Muscle layer of colon (tissue), 2 donors: ENCODE data around the gene NECTIN4.
"Not testable (repeated sequence)": the region's sequence is repeated elsewhere in the genome, so short reads cannot be mapped to it uniquely, and the experiment has no call there.

Experiments
- H3K27ac ChIP-seq: one replicate; pipeline ENCODE4 v1.7.0; 2013; ENCODE audit warnings: low read depth, mild to moderate bottlenecking, low read length, moderate library complexity
- H3K27me3 ChIP-seq, 2 donors: one replicate each; pipeline ENCODE4 v1.7.0; 2013; ENCODE audit warnings: low read length in 2 of 2, mild to moderate bottlenecking in 2 of 2; ENCODE audit not compliant: insufficient read depth in 2 of 2, control insufficient read depth in 1 of 2
- H3K36me3 ChIP-seq: one replicate; pipeline ENCODE4 v1.7.0; 2013; ENCODE audit warnings: mild to moderate bottlenecking, low read length; ENCODE audit not compliant: insufficient read depth
- H3K4me1 ChIP-seq: one replicate; pipeline ENCODE4 v1.7.0; 2013; ENCODE audit warnings: mild to moderate bottlenecking, low read length; ENCODE audit not compliant: insufficient read depth
- H3K4me3 ChIP-seq, 2 donors: one replicate each; pipeline ENCODE4 v1.7.0; 2013; ENCODE audit warnings: low read length in 2 of 2, low read depth in 1 of 2, mild to moderate bottlenecking in 1 of 2, moderate library complexity in 1 of 2
- H3K9ac ChIP-seq: one replicate; pipeline ENCODE4 v1.7.0; 2013; ENCODE audit warnings: low read length
- H3K9me3 ChIP-seq: one replicate; pipeline ENCODE4 v1.7.0; 2013; ENCODE audit warnings: mild to moderate bottlenecking, low read length
- donor health status: abdominal sarcoma.
- donor health status: Adenocarcinoma of cecum.

NECTIN4 gene

DNA sequence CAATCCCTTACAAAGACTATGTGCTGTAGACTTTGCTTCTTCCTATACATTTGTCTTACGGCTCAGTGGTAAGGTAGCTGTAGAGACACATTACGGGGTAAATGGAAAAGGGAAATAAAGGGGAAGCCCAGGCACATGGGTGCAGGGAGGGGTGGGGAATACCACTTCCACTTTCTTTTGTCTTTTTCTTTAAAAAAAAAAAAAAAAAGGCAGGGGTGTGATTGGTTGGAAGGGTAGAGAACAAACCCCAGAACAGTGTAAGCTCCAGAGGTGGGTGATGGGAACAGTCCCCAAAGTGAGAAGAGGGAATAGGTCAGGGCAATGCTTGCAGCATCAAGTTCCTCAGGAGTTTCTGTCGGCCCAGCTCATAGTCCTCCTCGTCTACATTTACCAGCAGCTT lies 32.5 kb upstream of the NECTIN4 start:
- no peak overlapping the region for H3K9ac ChIP-seq
- peaks cover 52% of the 10 kb centered on the region for H3K36me3 ChIP-seq
- no peaks in the 10 kb centered on the region for H3K27me3 ChIP-seq
- H3K4me3 ChIP-seq: no peak overlapping the region
- H3K9me3 ChIP-seq: no peaks in the 10 kb centered on the region
- no peak overlapping the region for H3K27ac ChIP-seq
- peaks cover 28% of the 10 kb centered on the region for H3K4me1 ChIP-seq

GRCh38 chr1:161121042-161121650 lies 31.8 kb upstream of the NECTIN4 start:
- Histone ChIP-seq H3K9ac (no peak overlapping the region), H3K4me3 (no peak overlapping the region), H3K9me3 (no peaks in the 10 kb centered on the region), H3K36me3 (peaks cover 47% of the 10 kb centered on the region), H3K4me1 (peaks cover 35% of the 10 kb centered on the region), H3K27me3 (no peaks in the 10 kb centered on the region), H3K27ac (no peak overlapping the region)

DNA sequence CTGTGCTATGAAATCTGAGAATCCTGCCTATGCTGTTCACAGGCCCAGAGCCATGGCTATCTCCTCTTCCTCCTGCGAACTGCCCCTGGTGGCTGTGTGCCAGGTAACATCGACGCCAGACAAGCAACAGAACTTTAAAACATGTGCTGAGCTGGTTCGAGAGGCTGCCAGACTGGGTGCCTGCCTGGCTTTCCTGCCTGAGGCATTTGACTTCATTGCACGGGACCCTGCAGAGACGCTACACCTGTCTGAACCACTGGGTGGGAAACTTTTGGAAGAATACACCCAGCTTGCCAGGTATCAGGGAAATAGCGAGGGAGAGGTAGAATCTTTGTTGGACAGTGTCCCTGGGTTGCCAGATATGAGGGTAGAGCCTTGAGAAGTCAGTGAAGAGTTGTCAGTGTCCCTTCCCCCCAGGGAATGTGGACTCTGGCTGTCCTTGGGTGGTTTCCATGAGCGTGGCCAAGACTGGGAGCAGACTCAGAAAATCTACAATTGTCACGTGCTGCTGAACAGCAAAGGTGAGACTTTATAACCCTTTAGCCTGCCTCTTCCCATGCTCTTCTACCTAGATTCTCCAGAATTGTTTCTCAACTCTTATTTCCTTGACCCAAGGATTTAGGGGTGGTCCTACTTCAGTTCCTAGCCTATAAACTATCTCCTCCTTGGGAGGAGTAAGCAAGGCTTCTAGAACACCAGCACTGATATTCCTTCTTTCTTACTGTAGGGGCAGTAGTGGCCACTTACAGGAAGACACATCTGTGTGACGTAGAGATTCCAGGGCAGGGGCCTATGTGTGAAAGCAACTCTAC lies 29.9 kb upstream of the NECTIN4 start:
- H3K4me3 ChIP-seq: peak overlapping the region; percentile 96 to 99
- H3K4me1 ChIP-seq: peaks cover 43% of the 10 kb centered on the region
- no peaks in the 10 kb centered on the region for H3K9me3 ChIP-seq
- peaks cover 44% of the 10 kb centered on the region for H3K36me3 ChIP-seq
- no peaks in the 10 kb centered on the region for H3K27me3 ChIP-seq
- peak overlapping the region; percentile 99 for H3K27ac ChIP-seq
- H3K9ac ChIP-seq: peak overlapping the region; percentile 87

GRCh38 chr1:161117759-161118581 lies 28.6 kb upstream of the NECTIN4 start, which contains the start of the genes NIT1 and PFDN2:
Gene NIT1 (plus strand): TSS chr1:161118105. CDS start chr1:161118177, 72 bp downstream.
Gene PFDN2 (minus strand): TSS chr1:161118037. CDS start chr1:161118026, 11 bp downstream.
- Histone ChIP-seq H3K9me3 (no peaks in the 10 kb centered on the region), H3K36me3 (peaks cover 32% of the 10 kb centered on the region), H3K4me1 (peaks cover 43% of the 10 kb centered on the region), H3K27me3 (no peaks in the 10 kb centered on the region), H3K27ac (peak within 1 kb of the TSS; percentile 99), H3K9ac (peak within 1 kb of the TSS; percentile 87), H3K4me3 (peak within 1 kb of the TSS; percentile 96 to 99)

DNA sequence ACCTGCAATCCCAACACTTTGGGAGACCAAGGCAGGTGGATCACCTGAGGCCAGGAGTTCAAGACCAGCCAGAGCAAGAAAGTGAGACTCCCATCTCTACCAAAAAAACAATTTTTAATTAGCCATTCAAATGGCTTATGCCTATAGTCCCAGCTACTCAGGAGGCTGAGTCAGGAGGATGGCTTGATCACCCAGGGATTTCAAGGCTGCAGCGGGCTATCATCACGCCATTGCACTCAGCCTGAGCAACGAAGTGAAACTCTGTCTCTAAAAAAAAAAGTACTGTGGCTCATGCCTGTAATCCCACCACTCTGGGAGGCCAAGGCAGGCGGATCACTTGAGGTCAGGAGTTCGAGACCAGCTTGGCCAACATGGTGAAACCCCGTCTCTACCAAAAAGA lies 26.6 kb upstream of the NECTIN4 start:
- H3K27ac ChIP-seq, H3K9ac ChIP-seq, H3K27me3 ChIP-seq, H3K4me3 ChIP-seq, H3K9me3 ChIP-seq: not testable (repeated sequence)
- peaks cover 12% of the 10 kb centered on the region for H3K36me3 ChIP-seq
- H3K4me1 ChIP-seq: peaks cover 43% of the 10 kb centered on the region

- Histone ChIP-seq H3K36me3 (peaks cover 5% of the 10 kb centered on the region), H3K4me3 (no peak overlapping the region), H3K27ac (no peak overlapping the region), H3K9me3 (no peaks in the 10 kb centered on the region), H3K9ac (no peak overlapping the region), H3K27me3 (no peaks in the 10 kb centered on the region), H3K4me1 (peaks cover 37% of the 10 kb centered on the region)
Measured at GRCh38 chr1:161115132-161115711, 25.9 kb upstream of the NECTIN4 start.

DNA sequence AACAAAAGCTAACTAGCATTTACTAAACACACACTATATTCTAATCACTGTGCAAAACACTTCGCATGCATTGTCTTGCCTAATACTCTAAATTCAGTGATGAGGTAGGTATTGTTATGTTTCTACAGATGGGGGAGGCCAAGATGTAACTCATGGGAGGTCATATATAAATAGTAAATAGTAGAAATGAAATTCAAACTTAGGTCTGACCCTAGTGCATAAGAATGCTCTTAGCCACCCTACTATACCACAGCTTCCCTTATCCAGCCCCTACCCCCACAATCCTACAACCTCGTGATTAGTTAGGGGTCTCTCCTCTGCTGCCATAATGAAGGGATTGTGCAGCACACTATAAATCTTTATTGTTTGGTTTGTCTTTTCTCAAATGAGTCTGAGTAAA lies 25.2 kb upstream of the NECTIN4 start:
- Histone ChIP-seq H3K4me1 (peaks cover 31% of the 10 kb centered on the region), H3K27me3 (no peaks in the 10 kb centered on the region), H3K27ac (no peak overlapping the region), H3K4me3 (no peak overlapping the region), H3K9me3 (no peaks in the 10 kb centered on the region), H3K9ac (no peak overlapping the region), H3K36me3 (no peaks in the 10 kb centered on the region)

DNA sequence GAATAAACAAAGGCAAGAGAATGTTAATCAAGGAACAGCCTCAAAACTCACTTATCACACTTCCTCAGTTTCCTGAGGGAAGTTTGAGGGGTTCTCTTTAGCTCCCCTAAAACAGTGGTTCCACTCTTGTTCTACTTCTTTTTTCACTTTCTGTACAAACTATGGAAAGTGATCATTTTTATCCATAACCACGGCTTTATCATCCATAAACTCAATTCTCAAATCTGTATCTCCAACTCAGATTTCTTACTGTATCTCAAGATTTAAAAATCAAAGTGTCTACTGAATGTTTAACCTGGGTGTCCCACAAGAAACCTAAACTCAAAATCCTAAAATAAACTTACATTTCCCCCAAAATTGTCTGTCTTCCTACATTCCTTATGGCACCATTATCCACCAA lies 24.6 kb upstream of the NECTIN4 start:
- Histone ChIP-seq H3K27me3 (no peaks in the 10 kb centered on the region), H3K9ac (no peak overlapping the region), H3K36me3 (no peaks in the 10 kb centered on the region), H3K27ac (no peak overlapping the region), H3K4me3 (no peak overlapping the region), H3K9me3 (no peaks in the 10 kb centered on the region), H3K4me1 (peaks cover 24% of the 10 kb centered on the region)

- no peak overlapping the region for H3K4me3 ChIP-seq
- no peak overlapping the region for H3K9ac ChIP-seq
- H3K27me3 ChIP-seq: no peaks in the 10 kb centered on the region
- no peaks in the 10 kb centered on the region for H3K36me3 ChIP-seq
- peaks cover 12% of the 10 kb centered on the region for H3K4me1 ChIP-seq
- H3K9me3 ChIP-seq: no peaks in the 10 kb centered on the region
- no peak overlapping the region for H3K27ac ChIP-seq
Measured at GRCh38 chr1:161111527-161111926, 22.2 kb upstream of the NECTIN4 start.

GRCh38 chr1:161111117-161111516 lies 21.8 kb upstream of the NECTIN4 start:
- Histone ChIP-seq H3K4me3 (no peak overlapping the region), H3K4me1 (peaks cover 8% of the 10 kb centered on the region), H3K27ac (no peak overlapping the region), H3K9ac (no peak overlapping the region), H3K36me3 (no peaks in the 10 kb centered on the region), H3K9me3 (no peaks in the 10 kb centered on the region), H3K27me3 (no peaks in the 10 kb centered on the region)

DNA sequence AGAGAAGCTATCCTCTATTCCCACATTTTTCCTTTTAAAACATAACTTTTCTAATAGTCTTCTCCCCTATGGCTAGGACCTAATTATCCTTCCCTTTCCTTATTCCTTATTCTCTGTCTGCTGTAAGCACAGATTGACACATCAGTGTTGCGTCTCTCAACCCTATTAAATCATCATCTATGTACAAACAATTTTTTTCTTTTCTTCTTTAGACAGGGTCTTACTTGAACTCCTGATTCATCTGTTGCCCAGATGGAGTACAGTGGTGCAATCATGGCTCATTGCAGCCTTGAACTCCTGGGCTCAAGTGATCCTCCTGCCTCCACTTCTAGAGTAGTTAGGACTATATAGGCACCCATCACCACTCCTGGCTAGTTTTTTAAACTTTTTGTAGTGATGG lies 17.1 kb upstream of the NECTIN4 start:
- H3K9me3 ChIP-seq: no peaks in the 10 kb centered on the region
- H3K36me3 ChIP-seq: peaks cover 8% of the 10 kb centered on the region
- H3K27ac ChIP-seq: no peak overlapping the region
- no peak overlapping the region for H3K9ac ChIP-seq
- H3K27me3 ChIP-seq: no peaks in the 10 kb centered on the region
- H3K4me1 ChIP-seq: no peaks in the 10 kb centered on the region
- H3K4me3 ChIP-seq: no peak overlapping the region
